Measurements from ENCODE around the gene KIAA1143. TPM values are rescaled to one million over a fixed set of nuclear protein-coding genes. Genes with fewer than 3 reads are reported as not detected.

KIAA1143 gene
- polyA plus RNA-seq, 2 of the 4 experiments (the other 2 are of a cell fraction), result 10.8 to 16.6 TPM

GRCh38 chr3:44722103-44722401 lies 39.4 kb downstream of the KIAA1143 start:
- TF ChIP-seq ZFP36 (IDR thresholded peaks at IDR 0.05; ENCODE audit: borderline replicate concordance, partially characterized antibody) (no peak), FOSL2 (IDR thresholded peaks at IDR 0.05) (no peak), FOSL2 (CRISPR knock-in tag; IDR thresholded peaks at IDR 0.05) (no peak), MYC (IDR thresholded peaks at IDR 0.05; ENCODE audit: borderline replicate concordance, low read length) (no peak)
- no peak for DNase-seq (ENCODE audit: low read depth in 1 of 2, low spot score in 1 of 2)
- Histone ChIP-seq H3K4me1 (no peaks in the 10 kb centered on the region), H3K27ac (no peak overlapping the region), H3K4me2 (no peak overlapping the region), H3K9me3 (peaks cover 87% of the 10 kb centered on the region), H3K4me3 (no peak overlapping the region)
- ChIA-PET POLR2A (no interaction called here), CTCF (no interaction called here)
- WGBS (ENCODE audit: missing lambda C conversion rate), result 83% methylated on average over 1 of the region's 1 CpG
- no peak for FAIRE-seq
- ATAC-seq, result no peak

GRCh38 chr3:44721231-44722102 lies 40.0 kb downstream of the KIAA1143 start:
- ChIA-PET CTCF (no interaction called here), POLR2A (no interaction called here)
- TF ChIP-seq CEBPB (IDR thresholded peaks at IDR 0.05), result peak in 1 of 2 experiments; percentile 44; a peak in 2 of 4 replicates
- peak; percentile 30; the same call in 1 of the 2 replicates for TF ChIP-seq GATA3 (IDR thresholded peaks at IDR 0.05; ENCODE audit: borderline replicate concordance)
- no peak for TF ChIP-seq HOXB5 (CRISPR knock-in tag; IDR thresholded peaks at IDR 0.05)
- TF ChIP-seq JUN (IDR thresholded peaks at IDR 0.05), result no peak
- no peak for TF ChIP-seq TP53 (CRISPR knock-in tag; IDR thresholded peaks at IDR 0.05)
- TF ChIP-seq FOSL2 (IDR thresholded peaks at IDR 0.05), result no peak
- no peak for TF ChIP-seq FOSL2 (CRISPR knock-in tag; IDR thresholded peaks at IDR 0.05)
- peaks cover 88% of the 10 kb centered on the region for H3K9me3 ChIP-seq
- H3K4me3 ChIP-seq, result no peak overlapping the region
- no peak overlapping the region for H3K27ac ChIP-seq
- no peak for FAIRE-seq
- H3K4me1 ChIP-seq, result no peaks in the 10 kb centered on the region
- H3K4me2 ChIP-seq, result no peak overlapping the region
- peak in 1 of 2 experiments; percentile 12 for DNase-seq (ENCODE audit: low read depth in 1 of 2, low spot score in 1 of 2)
- ATAC-seq, result no peak
- 79% methylated on average over 10 of the region's 10 CpGs for WGBS (ENCODE audit: missing lambda C conversion rate)

- ATAC-seq (peak; percentile 98 to 99), DNase-seq (ENCODE audit: low read depth in 1 of 2, low spot score in 1 of 2) (peak; percentile 51 to 89), FAIRE-seq (no peak)
- TF ChIP-seq ZSCAN20 (CRISPR knock-in tag; IDR thresholded peaks at IDR 0.05) (no peak), HOXB5 (CRISPR knock-in tag; IDR thresholded peaks at IDR 0.05) (no peak), FOXS1 (CRISPR knock-in tag; IDR thresholded peaks at IDR 0.05) (no peak), MYC (IDR thresholded peaks at IDR 0.05; ENCODE audit: borderline replicate concordance, low read length) (no peak), RNF2 (IDR thresholded peaks at IDR 0.05; ENCODE audit: borderline replicate concordance, low read depth) (no peak), CBX2 (IDR thresholded peaks at IDR 0.05; ENCODE audit: borderline replicate concordance, low read depth) (no peak), CHD4 (IDR thresholded peaks at IDR 0.05; ENCODE audit: borderline replicate concordance) (no peak), EP300 (IDR thresholded peaks at IDR 0.05) (no peak), HMGXB4 (CRISPR knock-in tag; IDR thresholded peaks at IDR 0.05; ENCODE audit: borderline replicate concordance) (no peak), TP53 (CRISPR knock-in tag; IDR thresholded peaks at IDR 0.05) (no peak), SMC3 (IDR thresholded peaks at IDR 0.05) (peak; percentile 24; the same call in 1 of the 3 replicates), NFE2L2 (conservative IDR thresholded peaks at IDR 0.05; ENCODE audit: low read length) (no peak), USF2 (IDR thresholded peaks at IDR 0.05) (no peak), ZFP36 (IDR thresholded peaks at IDR 0.05; ENCODE audit: borderline replicate concordance, partially characterized antibody) (no peak), CEBPB (IDR thresholded peaks at IDR 0.05) (no peak), PHF8 (IDR thresholded peaks at IDR 0.05; ENCODE audit: borderline replicate concordance, low read depth) (0 out of 2 replicates have a peak, but pooled peaks have one; percentile 41), GATA3 (IDR thresholded peaks at IDR 0.05; ENCODE audit: borderline replicate concordance) (peak; percentile 62; the same call in 1 of the 2 replicates), RARB (CRISPR knock-in tag; IDR thresholded peaks at IDR 0.05) (no peak), ATOH8 (CRISPR knock-in tag; IDR thresholded peaks at IDR 0.05; ENCODE audit: low read depth) (no peak), MAFK (IDR thresholded peaks at IDR 0.05; ENCODE audit: partially characterized antibody) (no peak), RAD21 (conservative IDR thresholded peaks at IDR 0.05 in 1 of 2, IDR thresholded peaks at IDR 0.05 in 1 of 2) (0 out of 5 replicates have a peak, but pooled peaks of 1 of the 2 experiments have one; percentile 6), MAX (IDR thresholded peaks at IDR 0.05) (peak; percentile 82), ZNF302 (CRISPR knock-in tag; IDR thresholded peaks at IDR 0.05) (no peak)
- 3% methylated on average over 5 of the region's 36 CpGs for WGBS (ENCODE audit: missing lambda C conversion rate)
- CTCF ChIA-PET, result interaction anchor here (1.0 kb wide), 1 partner anchor 175 kb away, joined by 4 read pairs; no protein-coding TSS in a partner anchor
- POLR2A ChIA-PET, result interaction anchor here (0.6 to 2.2 kb wide), 7 partner anchors 35 to 324 kb away, joined by 3 to 8 read pairs (median 5); partner anchors contain the start of genes KIAA1143, KIF15, ZNF197 and ZNF35
- Histone ChIP-seq H3K4me1 (no peaks in the 10 kb centered on the region), H3K4me2 (peak within 1 kb of the TSS; percentile 70), H3K27ac (peak within 1 kb of the TSS; percentile 57 to 77; a peak in 5 of 6 replicates), H3K4me3 (peak within 1 kb of the TSS; percentile 70), H3K9me3 (peaks cover 72% of the 10 kb centered on the region)
Measured at GRCh38 chr3:44712455-44713075, 48.9 kb downstream of the KIAA1143 start, which contains the start of gene ZNF502. Gene ZNF502 (plus strand): TSS chr3:44712660. CDS start chr3:44720262, 7,602 bp downstream.
